GM19351 (cell line): Measurements from ENCODE around the gene NCKAP5.

Experiments used
- ATAC-seq: cut with Tn5 transposase; IDR thresholded peaks from one replicate; pipeline ENCODE4 v1.9.1; 2021; ENCODE audit warnings: mild to moderate bottlenecking, moderate library complexity; ENCODE audit not compliant: unreplicated experiment

Gene NCKAP5

GRCh38 chr2:133409581-133410285 is 158.5 kb downstream of the NCKAP5 start:
- ATAC-seq: no peak

- no peak for ATAC-seq
These were observed 159.6 kb downstream of the NCKAP5 start for GRCh38 chr2:133408671-133409070.

GRCh38 chr2:133407341-133407740 is 160.9 kb downstream of the NCKAP5 start:
- no peak for ATAC-seq

GRCh38 chr2:133405252-133405651 is 163.0 kb downstream of the NCKAP5 start:
- no peak for ATAC-seq

GRCh38 chr2:133400411-133400810 is 167.9 kb downstream of the NCKAP5 start:
- no peak for ATAC-seq

- ATAC-seq: no peak
These were observed 174.4 kb downstream of the NCKAP5 start for GRCh38 chr2:133393895-133394294.

GRCh38 chr2:133390156-133390555 is 178.1 kb downstream of the NCKAP5 start:
- ATAC-seq: no peak

GRCh38 chr2:133389569-133389968 is 178.7 kb downstream of the NCKAP5 start:
- no peak for ATAC-seq

- no peak for ATAC-seq
These were observed 185.7 kb downstream of the NCKAP5 start for GRCh38 chr2:133382566-133382965.

- ATAC-seq: no peak
These were observed 187.3 kb downstream of the NCKAP5 start for GRCh38 chr2:133380991-133381390.

GRCh38 chr2:133378928-133379549 is 189.2 kb downstream of the NCKAP5 start:
- no peak for ATAC-seq

GRCh38 chr2:133378386-133378785 is 189.9 kb downstream of the NCKAP5 start:
- ATAC-seq: no peak

- no peak for ATAC-seq
These were observed 190.7 kb downstream of the NCKAP5 start for GRCh38 chr2:133377599-133377998.

GRCh38 chr2:133377021-133377481 is 191.2 kb downstream of the NCKAP5 start:
- no peak for ATAC-seq

GRCh38 chr2:133374781-133375180 is 193.5 kb downstream of the NCKAP5 start:
- no peak for ATAC-seq

GRCh38 chr2:133371286-133371685 is 197.0 kb downstream of the NCKAP5 start:
- no peak for ATAC-seq

GRCh38 chr2:133369901-133370658 is 198.2 kb downstream of the NCKAP5 start:
- no peak for ATAC-seq

GRCh38 chr2:133365117-133365516 is 203.1 kb downstream of the NCKAP5 start:
- no peak for ATAC-seq

- no peak for ATAC-seq
These were observed 203.6 kb downstream of the NCKAP5 start for GRCh38 chr2:133364636-133365035.

GRCh38 chr2:133363884-133364283 is 204.4 kb downstream of the NCKAP5 start:
- no peak for ATAC-seq

- ATAC-seq: no peak
These were observed 206.2 kb downstream of the NCKAP5 start for GRCh38 chr2:133362061-133362476.

GRCh38 chr2:133360882-133361281 is 207.4 kb downstream of the NCKAP5 start:
- no peak for ATAC-seq
